ENCODE data around the gene PUM2.

DNA sequence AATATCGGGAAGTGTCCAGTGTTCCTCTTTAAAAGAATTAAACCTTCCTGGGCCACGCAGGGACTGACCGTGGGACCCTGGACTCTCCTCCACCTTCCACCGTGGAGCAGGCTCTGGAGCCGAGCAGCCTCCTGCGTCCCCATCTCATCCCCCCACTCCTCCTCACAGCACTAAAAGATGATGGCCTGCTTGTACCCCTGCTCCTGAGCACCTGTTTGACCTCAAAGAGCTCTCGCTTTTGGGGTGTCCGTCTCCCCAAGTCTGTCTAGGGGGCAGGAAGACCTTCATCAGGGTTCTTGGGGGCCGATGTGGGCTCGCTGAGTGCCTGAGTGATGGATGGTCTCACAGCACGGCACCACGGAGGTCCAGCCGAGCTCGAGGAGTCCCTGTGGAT, 124.5 kb downstream of the PUM2 start:
- TF ChIP-seq, protein P1, sequence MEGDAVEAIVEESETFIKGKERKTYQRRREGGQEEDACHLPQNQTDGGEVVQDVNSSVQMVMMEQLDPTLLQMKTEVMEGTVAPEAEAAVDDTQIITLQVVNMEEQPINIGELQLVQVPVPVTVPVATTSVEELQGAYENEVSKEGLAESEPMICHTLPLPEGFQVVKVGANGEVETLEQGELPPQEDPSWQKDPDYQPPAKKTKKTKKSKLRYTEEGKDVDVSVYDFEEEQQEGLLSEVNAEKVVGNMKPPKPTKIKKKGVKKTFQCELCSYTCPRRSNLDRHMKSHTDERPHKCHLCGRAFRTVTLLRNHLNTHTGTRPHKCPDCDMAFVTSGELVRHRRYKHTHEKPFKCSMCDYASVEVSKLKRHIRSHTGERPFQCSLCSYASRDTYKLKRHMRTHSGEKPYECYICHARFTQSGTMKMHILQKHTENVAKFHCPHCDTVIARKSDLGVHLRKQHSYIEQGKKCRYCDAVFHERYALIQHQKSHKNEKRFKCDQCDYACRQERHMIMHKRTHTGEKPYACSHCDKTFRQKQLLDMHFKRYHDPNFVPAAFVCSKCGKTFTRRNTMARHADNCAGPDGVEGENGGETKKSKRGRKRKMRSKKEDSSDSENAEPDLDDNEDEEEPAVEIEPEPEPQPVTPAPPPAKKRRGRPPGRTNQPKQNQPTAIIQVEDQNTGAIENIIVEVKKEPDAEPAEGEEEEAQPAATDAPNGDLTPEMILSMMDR (IDR thresholded peaks at IDR 0.05), result no peak
- TF ChIP-seq POLR2A (IDR thresholded peaks at IDR 0.05), result no peak
